HepG2 (cell line): Measurements from ENCODE around the gene LARP4. TPM values are rescaled to one million over a fixed set of nuclear protein-coding genes. Genes with fewer than 3 reads are reported as not detected.

ENCODE experiments used
- AFF4 ChIP-seq: sonication (generic); formaldehyde crosslinking; IDR thresholded peaks from 2 replicates; pipeline ENCODE4 v1.4.0; 2020; ENCODE audit warnings: missing genetic modification reagents
- E2F5 ChIP-seq: sonication (generic); formaldehyde crosslinking; conservative IDR thresholded peaks from 2 replicates; pipeline ENCODE4 v1.4.0; 2020; ENCODE audit warnings: missing genetic modification reagents
- FOSL1 ChIP-seq: sonication (generic); formaldehyde crosslinking; IDR thresholded peaks from 2 replicates; pipeline ENCODE4 v1.9.0; 2021; ENCODE audit warnings: missing genetic modification reagents, borderline replicate concordance
- KDM5A ChIP-seq: fragments of 200-600 bp; sonication (generic); IDR thresholded peaks from 2 replicates; pipeline ENCODE4 v1.7.0; 2018; ENCODE audit warnings: antibody characterized with exemption, mild to moderate bottlenecking, low read length, borderline replicate concordance
- MAZ ChIP-seq, 2 experiments: sonication (generic) in 1 of 2; formaldehyde crosslinking in 1 of 2; IDR thresholded peaks; 2 replicates each; pipeline versions ENCODE4 v1.5.0 to v1.6.1; 2012 to 2020; ENCODE audit warnings: low read depth in 2 of 2, mild to moderate bottlenecking in 2 of 2, borderline replicate concordance in 1 of 2, improper control_type of control experiment in 1 of 2, low read length in 1 of 2, missing genetic modification reagents in 1 of 2, moderate library complexity in 1 of 2
- NCOA1 ChIP-seq: sonication (generic); formaldehyde crosslinking; IDR thresholded peaks from 2 replicates; pipeline ENCODE4 v1.9.0; 2021; ENCODE audit warnings: missing genetic modification reagents
- PTBP1 ChIP-seq: fragments of 200-400 bp; formaldehyde crosslinking; IDR thresholded peaks from 2 replicates; pipeline ENCODE4 v1.6.1; 2018; ENCODE audit warnings: low read length, low read depth; ENCODE audit not compliant: poor library complexity, severe bottlenecking
- RAD21 ChIP-seq: fragments of 450-650 bp; formaldehyde crosslinking; IDR thresholded peaks from 2 replicates; pipeline ENCODE4 v1.5.0; 2020; ENCODE audit warnings: mild to moderate bottlenecking
- SKI ChIP-seq: fragments of 450-650 bp; IDR thresholded peaks from one replicate; pipeline ENCODE4 v1.6.1; 2018; ENCODE audit warnings: mild to moderate bottlenecking; ENCODE audit not compliant: partially characterized antibody
- SNAPC5 ChIP-seq: sonication (generic); formaldehyde crosslinking; IDR thresholded peaks from 2 replicates; pipeline ENCODE4 v1.8.1; 2023; ENCODE audit warnings: mild to moderate bottlenecking, missing genetic modification reagents, borderline replicate concordance
- YEATS4 ChIP-seq: sonication (generic); formaldehyde crosslinking; IDR thresholded peaks from 2 replicates; pipeline ENCODE4 v1.4.0; 2020; ENCODE audit warnings: missing genetic modification reagents, borderline replicate concordance
- ZBTB46 ChIP-seq: sonication (generic); formaldehyde crosslinking; IDR thresholded peaks from 2 replicates; pipeline ENCODE4 v1.4.0; 2020; ENCODE audit warnings: mild to moderate bottlenecking, missing genetic modification reagents, borderline replicate concordance
- ZGPAT ChIP-seq: IDR thresholded peaks from 2 replicates; pipeline ENCODE4 v1.6.1; 2016; ENCODE audit warnings: mild to moderate bottlenecking
- ZNF264 ChIP-seq: sonication (generic); formaldehyde crosslinking; IDR thresholded peaks from 2 replicates; pipeline ENCODE4 v1.4.0; 2020; ENCODE audit warnings: missing genetic modification reagents
- ZNF281 ChIP-seq: sonication (generic); formaldehyde crosslinking; IDR thresholded peaks from 2 replicates; pipeline ENCODE4 v1.4.0; 2020; ENCODE audit warnings: missing genetic modification reagents, borderline replicate concordance
- polyA plus RNA-seq, 8 experiments: library from polyadenylated mRNA; depleted of rRNA in 3 of 8; stranded (reverse) in 7 of 8; unstranded in 1 of 8; fragments of >200 nt; fragmentation: Illumina TruSeq in 4 of 8; extraction: Trizol in 4 of 8; gene quantifications; 2 replicates each; pipeline versions ENCODE4 v1.2.1 to v1.2.3, GENCODE V29; 2011 to 2016; ENCODE audit warnings: low read depth in 4 of 8, missing spikeins in 1 of 8, mixed read lengths in 1 of 8; ENCODE audit not compliant: insufficient read depth in 1 of 8
- total RNA-seq, 5 experiments: library from RNA; depleted of rRNA; stranded (reverse); fragments of >200 nt; fragmentation: Illumina TruSeq; extraction: Trizol; gene quantifications; 2 replicates each; pipeline ENCODE4 v1.2.3, GENCODE V29; 2016; ENCODE audit warnings: low read depth in 1 of 5

The LARP4 gene
- total and polyA plus RNA-seq, 2 of the 13 experiments (the other 11 are each of a cell fraction or from before 2014, with no cell fraction given) = 16.4 to 42.7 TPM

GRCh38 chr12:50401500-50402081, 906 bp downstream of the LARP4 start (continued):
- TF ChIP-seq ZGPAT (no peak), FOSL1 (CRISPR knock-in tag) (0 out of 2 replicates have a peak, but pooled peaks have one; percentile 13), ZNF264 (0 out of 2 replicates have a peak, but pooled peaks have one; percentile 9), AFF4 (CRISPR knock-in tag) (no peak), RAD21 (CRISPR knock-in tag) (no peak), YEATS4 (CRISPR knock-in tag) (no peak), SKI (no peak), ZNF281 (CRISPR knock-in tag) (no peak), E2F5 (CRISPR knock-in tag) (no peak), SNAPC5 (0 out of 2 replicates have a peak, but pooled peaks have one; percentile 40), MAZ (IDR thresholded peaks at IDR 0.05; ENCODE audit: borderline replicate concordance, low read depth, low read length) (no peak), MAZ (CRISPR knock-in tag; IDR thresholded peaks at IDR 0.05; ENCODE audit: low read depth) (no peak), KDM5A (0 out of 2 replicates have a peak, but pooled peaks have one; percentile 15), PTBP1 (no peak), NCOA1 (CRISPR knock-in tag) (no peak), ZBTB46 (no peak)
